HG02642 (cell line): ENCODE measurements around the gene CCT7.
"Not testable (repeated sequence)": the region's sequence is repeated elsewhere in the genome, so short reads cannot be mapped to it uniquely, and the experiment has no call there.

Source experiments
- ATAC-seq: cut with Tn5 transposase; IDR thresholded peaks from one replicate; pipeline ENCODE4 v1.9.1; 2021; ENCODE audit warnings: mild to moderate bottlenecking; ENCODE audit not compliant: unreplicated experiment, poor library complexity

CCT7 gene

DNA sequence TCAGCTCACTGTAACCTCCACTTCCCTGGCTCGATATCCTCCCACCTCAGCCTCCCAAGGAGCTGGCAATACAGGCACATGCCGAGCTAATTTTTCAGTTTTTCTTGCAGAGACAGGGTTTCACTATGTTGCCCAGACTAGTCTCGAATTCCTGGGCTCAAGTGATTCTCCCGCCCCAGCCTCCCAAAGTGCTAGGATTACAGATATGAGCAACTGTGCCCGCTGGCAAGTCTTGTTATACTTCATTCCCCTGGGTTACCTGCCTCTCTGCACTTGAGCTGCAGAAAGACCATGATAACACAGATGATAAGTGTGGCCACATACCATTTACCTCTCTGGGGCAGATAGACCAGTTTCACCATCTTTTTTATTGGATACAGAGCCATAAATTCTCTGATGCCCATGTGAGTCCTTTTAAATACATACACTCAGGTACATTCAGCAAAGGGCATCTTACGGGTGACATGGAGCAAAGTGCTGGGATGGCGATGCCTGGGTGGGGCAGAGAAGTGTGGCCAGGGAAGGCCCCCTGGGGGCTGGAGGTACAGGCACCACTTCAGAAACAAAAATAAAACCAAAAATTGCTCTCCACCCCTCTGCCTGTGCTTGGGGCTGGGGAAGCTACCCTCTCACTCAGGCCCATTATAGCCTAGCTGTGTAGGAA, 20.4 kb downstream of the CCT7 start:
- no peak for ATAC-seq

DNA sequence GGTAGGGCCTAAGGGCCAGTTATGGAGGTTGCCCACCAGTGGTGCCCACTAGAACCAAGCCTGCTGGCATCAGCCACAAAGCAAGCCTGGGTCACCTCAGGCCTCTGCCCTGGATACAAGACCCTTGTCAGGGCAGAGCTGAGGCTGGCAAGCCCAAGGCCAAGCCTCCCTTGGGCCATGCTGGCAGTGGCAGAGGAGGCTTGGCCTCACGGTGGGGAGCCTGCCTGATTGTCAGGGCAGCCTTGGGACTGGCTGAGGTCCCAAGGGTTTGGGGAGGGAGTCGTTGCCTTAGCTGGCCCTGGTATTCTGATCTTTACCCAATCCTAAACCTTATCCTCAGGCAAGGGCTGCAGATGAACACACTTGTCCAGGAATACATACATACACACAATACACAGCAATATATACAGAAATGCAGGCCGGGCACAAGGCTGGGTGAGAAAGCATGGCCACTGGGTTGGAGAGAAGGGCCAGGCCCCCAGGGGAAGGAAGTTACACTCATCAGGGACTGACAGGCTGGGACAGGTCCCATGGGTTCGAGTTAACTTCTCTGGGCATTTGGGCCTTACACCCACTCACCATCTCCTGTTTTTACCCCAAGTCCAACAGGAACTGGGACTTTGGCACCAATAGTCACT, 21.0 kb downstream of the CCT7 start:
- ATAC-seq, result no peak

- no peak for ATAC-seq
Measured at GRCh38 chr2:73255907-73256617, 22.0 kb downstream of the CCT7 start.

DNA sequence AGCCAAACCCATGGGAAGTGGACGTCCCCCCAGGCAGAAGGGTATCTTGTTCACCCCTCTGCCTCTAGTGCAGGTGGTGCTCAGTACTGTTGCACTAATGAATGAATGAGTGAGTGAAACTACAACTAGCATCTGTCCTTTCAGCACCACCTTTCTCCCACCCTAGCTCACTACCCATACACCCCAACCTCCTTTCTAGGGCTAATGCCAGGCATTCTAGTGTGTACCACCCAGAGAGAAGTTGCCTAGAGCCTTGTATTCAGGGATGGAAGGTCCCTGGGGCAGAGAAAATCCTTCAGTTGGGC, 22.5 kb downstream of the CCT7 start:
- no peak for ATAC-seq

- ATAC-seq, result no peak
Measured at GRCh38 chr2:73257021-73257420, 22.9 kb downstream of the CCT7 start.

DNA sequence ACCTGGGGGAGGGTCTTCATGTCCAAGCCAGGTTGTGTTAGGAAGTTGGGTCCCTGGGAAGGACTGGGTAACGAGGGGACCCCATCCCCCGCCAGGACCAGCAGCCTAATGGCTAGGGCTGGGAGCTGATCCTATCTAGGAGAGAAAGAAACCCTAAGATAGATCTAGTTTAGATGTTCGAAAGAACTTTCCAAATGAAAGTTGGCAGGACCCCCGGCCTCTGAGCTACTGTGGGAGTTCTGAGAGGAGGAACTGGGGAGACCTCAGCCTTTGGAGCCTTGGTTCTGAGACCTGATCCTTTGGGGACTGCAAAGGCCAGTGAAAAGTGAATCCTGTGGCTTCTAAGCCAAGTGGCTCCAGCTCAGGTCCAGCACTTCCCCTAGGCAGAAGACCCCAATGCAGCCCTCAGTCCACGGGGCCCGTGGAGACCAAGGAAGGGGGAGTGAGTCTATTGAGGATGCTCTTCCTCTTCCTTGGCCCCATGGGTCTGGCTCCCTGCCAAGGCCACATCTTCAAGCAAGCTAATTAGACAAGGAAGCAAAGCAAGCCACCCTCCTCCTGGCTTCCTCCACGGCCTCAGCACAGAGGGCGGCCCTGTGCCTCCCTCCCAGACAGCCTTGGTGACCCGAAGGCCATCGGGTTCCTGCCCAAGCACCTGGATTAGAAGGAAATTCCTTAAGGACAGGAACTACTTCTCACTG, 23.5 kb downstream of the CCT7 start:
- ATAC-seq, result no peak

DNA sequence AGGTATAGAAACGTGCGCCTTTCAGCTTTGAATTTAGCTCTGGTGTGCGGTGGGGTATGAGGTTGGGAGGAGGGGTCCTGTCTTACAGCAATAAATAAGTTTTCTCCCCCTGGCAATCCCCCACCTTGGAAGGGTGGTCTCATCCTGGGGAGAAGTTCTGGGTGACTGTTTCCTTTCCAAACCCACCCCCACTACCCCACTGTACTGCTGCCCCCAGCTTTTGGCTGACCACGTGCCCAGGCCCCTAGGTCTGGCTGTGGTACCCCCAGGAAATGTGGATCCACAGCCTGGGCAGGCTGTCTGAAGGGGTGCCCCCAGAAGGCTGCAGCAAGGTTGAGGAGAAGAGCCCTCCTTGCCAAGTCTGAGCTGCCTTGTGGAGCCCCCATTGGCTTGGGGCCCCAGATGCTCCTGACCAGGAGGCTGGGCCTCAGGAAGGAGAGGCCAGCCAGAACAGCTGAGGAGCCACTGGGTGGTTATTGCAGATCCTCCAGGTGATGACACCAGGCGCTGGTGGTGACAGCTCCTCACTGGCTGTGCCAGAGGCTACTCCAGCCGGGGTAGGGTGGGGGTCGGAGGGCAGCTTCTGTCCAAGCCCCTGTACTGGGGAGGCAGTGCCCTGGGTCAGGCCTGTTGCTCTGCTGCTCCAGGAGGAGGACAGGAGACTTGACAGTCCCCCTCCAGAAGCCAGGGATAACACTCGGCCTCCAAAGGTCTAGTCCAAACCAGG, 24.2 kb downstream of the CCT7 start:
- ATAC-seq, result no peak

DNA sequence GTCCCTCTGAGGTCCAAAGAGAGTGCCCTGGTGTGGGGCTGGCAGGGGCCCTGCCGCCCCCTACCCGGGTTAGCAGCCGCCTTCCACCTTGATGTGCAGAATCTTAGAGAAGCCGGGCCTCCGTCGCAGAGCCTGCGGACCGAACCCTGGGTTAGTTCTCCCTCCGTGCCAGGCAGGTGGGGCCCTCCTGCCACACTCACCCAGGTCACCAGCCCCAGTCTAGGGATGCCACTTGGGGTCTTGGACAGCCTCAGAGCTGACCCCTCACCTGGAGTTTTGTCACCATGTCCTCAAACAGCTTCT, 24.8 kb downstream of the CCT7 start:
- ATAC-seq, result no peak

- ATAC-seq, result no peak
Measured at GRCh38 chr2:73259276-73259675, 25.2 kb downstream of the CCT7 start.

- ATAC-seq, result no peak
Measured at GRCh38 chr2:73259704-73260337, 25.7 kb downstream of the CCT7 start.

GRCh38 chr2:73260338-73260984, 26.4 kb downstream of the CCT7 start:
- ATAC-seq, result no peak

DNA sequence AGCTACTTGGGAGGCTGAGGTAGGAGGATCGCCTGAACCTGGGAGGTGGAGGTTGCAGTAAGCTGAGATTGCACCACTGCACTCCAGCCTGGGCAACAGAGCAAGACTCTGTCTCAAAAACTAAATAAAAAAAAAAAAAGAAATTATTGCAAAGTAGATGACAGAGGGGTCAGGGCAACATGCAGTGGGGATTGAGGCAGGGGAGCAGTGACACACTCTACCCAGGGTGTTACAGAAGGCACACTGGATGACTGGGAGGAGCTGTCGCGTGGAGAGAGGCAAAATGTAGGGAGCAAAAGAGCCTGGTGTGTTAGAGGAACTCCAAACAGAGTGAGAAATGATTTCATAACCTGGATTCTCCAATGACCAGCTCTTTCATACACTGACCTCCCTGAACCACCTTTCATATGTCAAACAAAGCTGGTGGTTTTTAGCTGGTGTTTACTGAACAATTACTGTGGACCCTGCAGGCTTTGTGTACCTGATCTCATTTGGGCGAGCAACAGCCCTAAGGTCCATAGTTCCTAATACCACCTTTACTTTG, 28.1 kb downstream of the CCT7 start:
- ATAC-seq, result no peak

GRCh38 chr2:73262691-73263429, 28.8 kb downstream of the CCT7 start:
- ATAC-seq, result not testable (repeated sequence)

DNA sequence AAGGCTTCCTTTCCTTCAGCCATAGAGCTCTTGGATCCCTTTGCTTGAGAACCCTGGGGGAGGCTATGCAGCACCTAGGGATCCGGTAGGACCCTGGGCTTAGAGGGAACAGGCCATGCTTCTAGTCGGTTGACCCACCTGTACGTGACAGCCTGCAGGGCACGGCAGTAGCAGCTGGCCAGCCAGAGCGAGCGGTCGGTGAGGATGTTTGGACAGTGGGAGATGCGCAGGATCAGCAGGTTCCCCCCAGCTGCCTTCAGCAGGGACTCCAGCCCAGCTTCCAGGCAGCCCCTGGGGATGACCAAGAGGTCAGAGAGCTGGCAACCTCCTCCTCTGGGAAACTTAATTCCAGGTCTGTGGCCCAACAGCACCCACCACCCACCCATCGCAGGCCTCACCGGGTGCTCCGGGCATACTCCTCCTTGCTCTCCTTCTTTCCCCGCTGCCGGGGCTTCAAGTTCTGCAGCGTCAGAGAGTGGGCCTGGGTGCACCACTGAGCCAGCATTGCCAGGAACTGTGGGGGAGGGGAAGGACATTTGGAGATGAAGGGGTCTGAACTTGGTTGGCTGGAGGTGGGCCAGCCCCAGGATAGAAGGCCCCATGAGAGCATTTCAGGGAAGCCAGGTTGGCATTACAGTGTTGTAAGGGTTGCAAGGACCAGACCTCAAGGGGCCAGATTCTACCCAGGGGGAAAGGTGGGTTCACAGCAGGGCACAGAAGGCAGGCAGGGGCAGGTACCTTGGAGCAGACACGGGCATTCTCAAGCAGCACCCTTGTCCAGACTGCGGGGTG, 29.6 kb downstream of the CCT7 start:
- no peak for ATAC-seq

DNA sequence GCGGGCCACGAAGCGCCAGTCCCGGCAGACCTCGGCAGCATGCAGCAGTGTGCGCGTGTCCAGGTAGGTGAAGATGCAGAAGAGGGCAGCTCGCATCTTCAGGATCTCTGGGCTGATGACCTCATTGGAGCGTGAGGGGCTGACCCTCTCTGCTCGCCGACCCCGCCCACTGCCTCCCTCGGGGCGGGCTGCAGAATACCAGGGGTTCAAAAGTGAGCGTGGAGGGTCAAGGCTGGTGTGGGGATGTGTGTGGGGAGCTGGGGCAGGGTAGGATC, 30.2 kb downstream of the CCT7 start:
- ATAC-seq, result no peak

DNA sequence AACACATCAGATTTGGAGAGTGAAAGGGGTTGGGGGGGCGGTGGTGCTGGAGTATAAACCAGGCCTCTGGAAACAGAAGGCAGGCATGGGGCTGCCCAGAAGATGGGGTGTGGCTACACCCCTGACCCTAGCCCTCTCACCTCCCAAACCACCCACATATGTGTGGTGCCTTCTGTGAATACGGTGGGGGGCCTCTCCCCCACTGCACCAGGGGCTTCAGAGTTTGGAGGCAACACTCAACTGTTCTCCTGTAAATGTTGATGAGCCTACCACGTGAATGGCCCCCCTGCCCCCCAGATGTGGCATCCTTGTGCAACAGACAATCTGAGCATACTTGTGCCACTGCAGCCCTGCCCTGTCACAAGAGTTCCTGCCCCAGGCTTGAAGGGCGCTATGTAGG, 30.7 kb downstream of the CCT7 start:
- ATAC-seq, result no peak

- ATAC-seq, result no peak
Measured at GRCh38 chr2:73265298-73266060, 31.4 kb downstream of the CCT7 start.
